ENCODE data around the gene MACROD1.
A peak's percentile ranks its signal among the peaks of the same experiment; 100 is the strongest.

MACROD1 gene

DNA sequence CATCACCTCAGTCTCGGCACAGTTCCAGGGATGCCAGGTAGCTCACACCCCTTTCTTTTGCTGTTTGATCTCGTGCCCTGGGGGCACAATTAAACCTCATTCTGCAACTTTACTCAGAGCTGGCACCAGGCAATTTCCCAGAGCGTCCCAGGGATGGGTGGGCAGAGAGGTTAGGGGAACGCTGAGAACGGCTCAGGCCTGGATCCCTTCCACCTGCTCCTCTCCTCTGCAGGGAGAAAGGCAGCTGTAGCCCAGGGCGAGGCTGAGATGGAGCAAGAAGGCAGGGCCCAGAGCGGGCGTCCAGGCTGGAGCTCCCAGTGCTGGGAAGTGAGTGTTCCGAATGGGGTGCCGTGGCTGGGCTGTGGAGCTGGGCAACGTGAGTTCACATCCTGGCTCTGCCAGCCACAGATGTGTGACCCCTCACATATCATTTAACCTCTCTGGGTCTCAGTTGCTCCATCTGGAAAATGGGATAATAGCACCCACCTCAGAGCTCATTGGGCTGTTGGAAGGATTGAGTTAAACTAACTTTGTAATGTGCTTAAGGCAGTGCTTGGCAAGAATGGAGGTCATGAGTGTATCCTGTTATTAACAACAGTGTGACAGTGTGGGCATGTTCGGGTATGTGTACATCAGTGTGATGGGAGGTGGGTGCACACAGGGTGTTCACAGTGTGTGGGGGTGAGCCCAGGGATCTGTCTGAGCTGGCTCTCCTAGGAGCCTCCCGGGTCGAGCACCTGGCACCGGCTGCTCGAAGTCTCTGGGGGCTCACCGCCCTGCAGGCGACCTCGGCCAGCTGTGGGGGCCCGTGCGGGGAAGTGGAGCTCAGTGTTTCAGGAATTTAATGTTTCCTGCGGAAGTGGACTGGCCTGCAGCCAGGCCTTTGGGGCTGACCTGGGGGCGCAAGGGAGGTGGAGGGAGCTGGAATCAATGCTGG lies 164.2 kb downstream of the MACROD1 start:
- Histone ChIP-seq H3K27ac (ENCODE audit: low read depth, low read length) (no peak overlapping the region), H3K27me3 (ENCODE audit: low read length) (no peaks in the 10 kb centered on the region), H3K79me2 (ENCODE audit: insufficient read depth, low read length) (no peaks in the 10 kb centered on the region), H3K9me3 (ENCODE audit: insufficient read depth, low read length) (no peaks in the 10 kb centered on the region), H3K4me2 (ENCODE audit: low read depth, low read length, poor library complexity, severe bottlenecking) (no peak overlapping the region), H2AFZ (ENCODE audit: low read depth, low read length, severe bottlenecking) (no peak overlapping the region), H3K9ac (ENCODE audit: low read length) (no peak overlapping the region), H4K20me1 (ENCODE audit: low read depth, low read length) (no peaks in the 10 kb centered on the region), H3K36me3 (ENCODE audit: low read length) (no peaks in the 10 kb centered on the region), H3F3A (ENCODE audit: insufficient read depth) (no peaks in the 10 kb centered on the region), H3K4me3 (ENCODE audit: insufficient read depth, low read length, poor library complexity, severe bottlenecking) (no peak overlapping the region), H3K9me2 (replicated peaks; ENCODE audit: insufficient read depth, low read length) (no peaks in the 10 kb centered on the region)
- TF ChIP-seq EZH2phosphoT487 (conservative IDR thresholded peaks at IDR 0.05; ENCODE audit: low read length) = no peak
- TF ChIP-seq, protein P1, sequence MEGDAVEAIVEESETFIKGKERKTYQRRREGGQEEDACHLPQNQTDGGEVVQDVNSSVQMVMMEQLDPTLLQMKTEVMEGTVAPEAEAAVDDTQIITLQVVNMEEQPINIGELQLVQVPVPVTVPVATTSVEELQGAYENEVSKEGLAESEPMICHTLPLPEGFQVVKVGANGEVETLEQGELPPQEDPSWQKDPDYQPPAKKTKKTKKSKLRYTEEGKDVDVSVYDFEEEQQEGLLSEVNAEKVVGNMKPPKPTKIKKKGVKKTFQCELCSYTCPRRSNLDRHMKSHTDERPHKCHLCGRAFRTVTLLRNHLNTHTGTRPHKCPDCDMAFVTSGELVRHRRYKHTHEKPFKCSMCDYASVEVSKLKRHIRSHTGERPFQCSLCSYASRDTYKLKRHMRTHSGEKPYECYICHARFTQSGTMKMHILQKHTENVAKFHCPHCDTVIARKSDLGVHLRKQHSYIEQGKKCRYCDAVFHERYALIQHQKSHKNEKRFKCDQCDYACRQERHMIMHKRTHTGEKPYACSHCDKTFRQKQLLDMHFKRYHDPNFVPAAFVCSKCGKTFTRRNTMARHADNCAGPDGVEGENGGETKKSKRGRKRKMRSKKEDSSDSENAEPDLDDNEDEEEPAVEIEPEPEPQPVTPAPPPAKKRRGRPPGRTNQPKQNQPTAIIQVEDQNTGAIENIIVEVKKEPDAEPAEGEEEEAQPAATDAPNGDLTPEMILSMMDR (IDR thresholded peaks at IDR 0.05; ENCODE audit: insufficient read depth, low read length, poor library complexity, severe bottlenecking) = no peak

DNA sequence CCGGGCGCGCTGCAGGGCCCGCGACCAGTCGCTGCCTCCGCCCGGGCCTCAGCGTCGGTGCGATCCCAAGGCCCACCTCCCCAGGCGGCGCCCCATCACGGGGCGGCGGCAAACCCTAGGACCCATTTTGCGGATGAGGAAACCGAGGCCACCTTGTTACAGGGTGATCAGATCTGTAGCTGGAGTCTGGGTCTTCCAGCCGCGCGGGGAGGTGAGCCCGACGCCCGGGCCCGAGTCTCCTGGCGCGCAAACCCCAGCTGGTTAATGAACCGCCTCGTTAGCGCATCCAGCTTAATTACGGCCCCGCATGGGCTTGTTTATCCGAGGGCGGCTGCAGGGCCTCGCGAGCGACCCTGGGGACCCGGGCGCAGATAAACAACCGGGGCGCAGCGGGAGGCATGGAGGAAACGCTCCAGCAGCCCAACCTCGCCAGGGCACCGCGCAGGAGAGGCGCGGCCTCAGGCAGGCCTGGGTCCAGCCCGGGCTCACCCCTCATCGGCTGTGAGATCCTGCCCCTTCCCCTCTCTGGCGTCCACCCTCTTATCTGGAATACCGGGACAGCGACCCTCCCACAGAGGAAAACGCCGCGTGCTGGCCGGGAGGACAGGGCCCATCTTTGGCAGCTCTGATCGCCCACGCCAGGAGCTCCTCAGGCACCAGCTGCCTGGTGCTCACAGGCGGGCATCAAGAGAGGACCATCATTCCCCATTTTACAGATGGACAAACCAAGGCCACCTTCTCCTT lies 165.0 kb downstream of the MACROD1 start:
- TF ChIP-seq, protein P1 (IDR thresholded peaks at IDR 0.05; ENCODE audit: insufficient read depth, low read length, poor library complexity, severe bottlenecking) = no peak
- no peak for TF ChIP-seq EZH2phosphoT487 (conservative IDR thresholded peaks at IDR 0.05; ENCODE audit: low read length)
- H3K9me2 ChIP-seq (replicated peaks; ENCODE audit: insufficient read depth, low read length) = no peaks in the 10 kb centered on the region
- no peak overlapping the region for H3K9ac ChIP-seq (ENCODE audit: low read length)
- H3K9me3 ChIP-seq (ENCODE audit: insufficient read depth, low read length) = no peaks in the 10 kb centered on the region
- no peaks in the 10 kb centered on the region for H4K20me1 ChIP-seq (ENCODE audit: low read depth, low read length)
- peak overlapping the region; percentile 35 for H3K4me2 ChIP-seq (ENCODE audit: low read depth, low read length, poor library complexity, severe bottlenecking)
- no peaks in the 10 kb centered on the region for H3K79me2 ChIP-seq (ENCODE audit: insufficient read depth, low read length)
- no peak overlapping the region for H2AFZ ChIP-seq (ENCODE audit: low read depth, low read length, severe bottlenecking)
- H3F3A ChIP-seq (ENCODE audit: insufficient read depth) = no peaks in the 10 kb centered on the region
- H3K27ac ChIP-seq (ENCODE audit: low read depth, low read length) = no peak overlapping the region
- no peaks in the 10 kb centered on the region for H3K36me3 ChIP-seq (ENCODE audit: low read length)
- no peaks in the 10 kb centered on the region for H3K27me3 ChIP-seq (ENCODE audit: low read length)
- H3K4me3 ChIP-seq (ENCODE audit: insufficient read depth, low read length, poor library complexity, severe bottlenecking) = no peak overlapping the region

DNA sequence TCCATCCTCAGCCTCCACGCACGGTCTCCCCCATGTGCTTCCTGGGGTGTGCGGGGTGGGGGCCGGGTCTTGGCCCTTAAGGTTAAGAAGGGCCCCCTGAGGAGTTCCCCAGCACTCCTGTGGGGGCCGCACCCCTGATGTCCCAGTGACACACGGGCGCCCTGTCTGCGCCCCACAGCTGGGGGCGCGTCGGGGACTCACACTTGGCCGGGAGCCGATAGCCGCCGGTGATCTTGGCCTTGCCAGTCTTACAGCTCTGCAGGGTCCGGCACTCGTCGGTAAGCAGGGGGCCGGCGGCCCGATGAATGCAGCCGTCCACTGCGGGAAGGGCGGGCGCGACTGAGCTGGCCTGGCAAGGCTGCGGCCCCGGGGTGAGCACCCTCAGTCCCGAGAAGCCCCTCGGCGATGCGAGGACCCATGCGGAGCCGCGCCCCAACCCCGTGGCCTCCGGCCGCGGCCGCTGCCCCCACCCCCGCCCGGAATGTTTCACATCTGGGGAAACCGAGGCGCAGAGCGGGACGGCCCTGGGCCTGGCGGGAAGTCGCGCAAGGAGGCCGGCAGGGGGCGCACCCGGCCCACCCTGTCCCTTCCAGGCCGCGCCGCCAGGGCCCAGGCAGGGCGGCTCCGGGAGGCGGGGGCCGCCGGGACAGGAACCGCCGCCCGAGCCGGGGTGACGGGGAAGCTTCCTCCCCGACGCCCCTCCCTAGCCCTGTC lies 165.7 kb downstream of the MACROD1 start:
- no peaks in the 10 kb centered on the region for H3K9me2 ChIP-seq (replicated peaks; ENCODE audit: insufficient read depth, low read length)
- no peaks in the 10 kb centered on the region for H3K79me2 ChIP-seq (ENCODE audit: insufficient read depth, low read length)
- H3K4me3 ChIP-seq (ENCODE audit: insufficient read depth, low read length, poor library complexity, severe bottlenecking) = no peak overlapping the region
- H3K36me3 ChIP-seq (ENCODE audit: low read length) = no peaks in the 10 kb centered on the region
- H4K20me1 ChIP-seq (ENCODE audit: low read depth, low read length) = no peaks in the 10 kb centered on the region
- H3F3A ChIP-seq (ENCODE audit: insufficient read depth) = no peaks in the 10 kb centered on the region
- H3K27me3 ChIP-seq (ENCODE audit: low read length) = no peaks in the 10 kb centered on the region
- no peak for TF ChIP-seq EZH2phosphoT487 (conservative IDR thresholded peaks at IDR 0.05; ENCODE audit: low read length)
- TF ChIP-seq, protein P1 (IDR thresholded peaks at IDR 0.05; ENCODE audit: insufficient read depth, low read length, poor library complexity, severe bottlenecking) = peak; percentile 52
- no peaks in the 10 kb centered on the region for H3K9me3 ChIP-seq (ENCODE audit: insufficient read depth, low read length)
- H2AFZ ChIP-seq (ENCODE audit: low read depth, low read length, severe bottlenecking) = no peak overlapping the region
- H3K27ac ChIP-seq (ENCODE audit: low read depth, low read length) = no peak overlapping the region
- H3K4me2 ChIP-seq (ENCODE audit: low read depth, low read length, poor library complexity, severe bottlenecking) = peak overlapping the region; percentile 35
- no peak overlapping the region for H3K9ac ChIP-seq (ENCODE audit: low read length)
